GM19043 (cell line): ENCODE results near the gene TGFB1.
"Not testable (repeated sequence)": the region's sequence is repeated elsewhere in the genome, so short reads cannot be mapped to it uniquely, and the experiment has no call there.

ENCODE experiments used
- ATAC-seq: cut with Tn5 transposase; IDR thresholded peaks from one replicate; pipeline ENCODE4 v1.9.1; 2021; ENCODE audit warnings: low read depth; ENCODE audit not compliant: unreplicated experiment

The TGFB1 gene

GRCh38 chr19:41353466-41354342, at the start of gene TGFB1:
Gene TGFB1, minus strand, starts transcription at chr19:41353922. Its CDS starts 878 bp downstream, at chr19:41353044.
- ATAC-seq, result no peak

DNA sequence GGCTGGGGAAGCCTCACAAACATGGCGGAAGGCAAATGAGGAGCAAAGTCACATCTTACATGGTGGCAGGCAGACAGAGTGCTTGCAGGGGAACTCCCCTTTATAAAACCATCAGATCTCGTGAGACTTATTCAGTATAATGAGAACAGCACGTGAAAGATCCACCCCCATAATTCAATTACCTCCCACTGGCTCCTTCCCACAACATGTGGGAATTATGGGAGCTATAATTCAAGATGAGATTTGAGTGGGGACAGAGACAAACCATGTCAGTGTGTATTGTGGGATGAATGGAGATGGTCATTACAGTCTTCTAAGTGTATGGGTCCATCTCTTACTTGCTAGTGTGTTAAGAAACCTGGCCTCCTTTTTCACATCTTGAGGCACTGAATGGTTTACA, 48.3 kb upstream of the TGFB1 start:
- no peak for ATAC-seq

- ATAC-seq, result no peak
These were observed 47.8 kb upstream of the TGFB1 start for GRCh38 chr19:41401483-41401882.

DNA sequence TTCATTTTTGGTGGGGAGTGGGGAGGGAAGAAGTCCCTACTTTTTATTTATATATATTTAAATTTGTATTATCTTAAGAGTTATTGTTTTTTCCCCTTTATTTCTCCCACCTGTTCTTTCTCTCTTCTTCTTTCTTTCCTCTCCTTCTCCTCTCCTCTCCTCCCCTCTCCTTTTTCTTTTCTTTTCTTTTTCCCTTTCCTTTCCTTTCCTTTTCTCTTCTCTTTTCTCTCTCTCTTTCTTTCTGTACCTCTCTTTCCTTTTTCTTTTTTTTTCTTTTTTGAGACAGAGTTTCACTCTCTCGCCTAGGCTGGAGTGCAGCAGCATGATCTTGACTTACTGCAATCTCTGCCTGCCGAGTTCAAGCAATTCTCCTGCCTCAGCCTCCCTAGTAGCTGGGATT, 45.8 kb upstream of the TGFB1 start:
- ATAC-seq, result no peak

- ATAC-seq, result no peak
These were observed 45.4 kb upstream of the TGFB1 start for GRCh38 chr19:41399091-41399490.

- ATAC-seq, result no peak
These were observed 44.9 kb upstream of the TGFB1 start for GRCh38 chr19:41398598-41398997.

GRCh38 chr19:41398050-41398418, 44.3 kb upstream of the TGFB1 start:
- no peak for ATAC-seq

DNA sequence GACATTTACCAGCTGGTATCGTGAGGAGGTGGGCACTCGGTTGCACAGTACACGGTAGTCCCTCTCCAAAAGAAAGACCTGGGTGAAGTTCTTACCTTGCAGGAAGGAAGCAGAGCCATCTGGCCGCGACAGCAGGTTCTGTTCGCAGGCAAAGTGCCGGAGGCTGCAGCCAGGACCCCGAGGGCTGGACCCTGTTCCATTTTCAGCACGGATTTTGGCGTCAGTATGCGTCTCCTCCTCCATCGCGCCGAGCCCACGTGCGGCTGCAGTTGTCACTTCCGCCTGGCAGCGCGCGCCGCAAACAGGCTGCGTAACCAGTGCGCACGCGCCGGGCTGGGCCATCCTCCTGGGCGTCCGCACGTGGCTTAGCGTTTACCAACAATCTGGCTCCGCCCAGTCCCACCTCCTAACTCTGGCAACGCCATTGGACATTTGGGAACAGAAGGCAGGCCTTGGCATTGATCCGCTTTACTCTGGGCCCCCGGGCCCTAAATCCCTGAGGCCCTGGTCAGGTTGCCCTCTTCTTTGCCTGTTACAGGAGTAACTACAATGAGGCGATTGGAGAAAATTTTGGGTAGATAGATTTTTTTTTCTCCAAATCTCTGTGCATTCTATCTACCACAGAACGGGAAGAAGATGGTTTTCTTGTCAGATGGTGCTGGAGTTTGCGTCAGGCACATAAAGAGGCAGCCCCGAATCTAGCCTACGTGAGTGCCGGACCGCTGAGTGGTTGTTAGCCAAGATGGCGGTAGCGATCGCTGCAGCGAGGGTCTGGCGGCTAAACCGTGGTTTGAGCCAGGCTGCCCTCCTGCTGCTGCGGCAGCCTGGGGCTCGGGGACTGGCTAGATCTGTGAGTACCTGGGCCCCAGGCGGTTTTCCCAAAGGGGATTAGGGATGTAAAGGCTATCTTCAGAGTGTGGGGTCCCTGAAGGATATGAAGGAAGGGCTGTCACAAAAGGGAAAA, 43.6 kb upstream of the TGFB1 start, which contains the start of the genes BCKDHA and EXOSC5:
Gene BCKDHA, plus strand, starts transcription at position 733 of the 964 bp plus-strand sequence. Its CDS starts 10 bp downstream, at position 743.
Gene EXOSC5, minus strand, starts transcription at position 274 of the 964 bp plus-strand sequence. Its CDS starts 31 bp downstream, at position 243.
- peak; percentile 88 for ATAC-seq

DNA sequence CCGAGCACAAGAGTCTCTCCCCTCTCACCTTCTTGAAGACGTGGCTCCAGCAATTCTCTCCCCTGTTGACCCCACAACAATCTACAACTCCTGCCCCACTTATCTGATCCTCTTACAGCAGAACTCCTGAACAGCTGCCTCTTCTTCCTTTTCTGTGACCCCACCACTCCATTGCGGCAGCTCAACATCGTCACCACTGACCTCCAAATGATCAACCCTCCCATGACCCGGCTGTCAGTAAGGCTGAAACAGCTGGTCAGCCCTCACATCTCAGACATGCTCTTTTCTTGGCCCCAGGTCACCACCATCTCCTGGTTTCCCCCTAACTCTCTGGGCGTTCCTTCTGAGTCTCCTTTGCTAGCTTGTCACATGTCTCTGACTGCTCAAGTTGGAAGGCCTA, 41.6 kb upstream of the TGFB1 start:
- no peak for ATAC-seq

GRCh38 chr19:41392775-41393174, 39.1 kb upstream of the TGFB1 start:
- ATAC-seq, result no peak

- no peak for ATAC-seq
These were observed 37.9 kb upstream of the TGFB1 start for GRCh38 chr19:41391618-41392017.

GRCh38 chr19:41386442-41386841, 32.7 kb upstream of the TGFB1 start:
- no peak for ATAC-seq

DNA sequence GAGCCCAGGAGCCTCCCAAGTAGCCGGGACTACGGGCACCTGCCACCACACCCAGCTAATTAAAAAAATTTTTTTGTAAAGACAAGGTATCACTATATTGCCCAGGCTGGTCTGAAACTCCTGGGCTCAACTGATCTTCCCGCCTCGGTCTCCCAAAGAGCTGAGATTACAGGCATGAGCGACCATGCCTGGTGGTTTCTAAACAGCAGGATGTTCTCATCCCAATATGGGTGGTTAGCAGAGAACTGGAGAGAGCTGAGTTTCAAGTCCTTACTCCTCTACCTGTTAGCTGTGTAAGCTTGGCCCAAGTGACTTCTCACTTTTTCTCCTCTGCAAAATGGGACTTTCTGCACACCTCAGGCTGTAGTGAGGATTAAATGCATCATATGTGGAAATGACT, 30.6 kb upstream of the TGFB1 start:
- ATAC-seq, result no peak

- ATAC-seq, result not testable (repeated sequence)
These were observed 27.8 kb upstream of the TGFB1 start for GRCh38 chr19:41381536-41381935.

DNA sequence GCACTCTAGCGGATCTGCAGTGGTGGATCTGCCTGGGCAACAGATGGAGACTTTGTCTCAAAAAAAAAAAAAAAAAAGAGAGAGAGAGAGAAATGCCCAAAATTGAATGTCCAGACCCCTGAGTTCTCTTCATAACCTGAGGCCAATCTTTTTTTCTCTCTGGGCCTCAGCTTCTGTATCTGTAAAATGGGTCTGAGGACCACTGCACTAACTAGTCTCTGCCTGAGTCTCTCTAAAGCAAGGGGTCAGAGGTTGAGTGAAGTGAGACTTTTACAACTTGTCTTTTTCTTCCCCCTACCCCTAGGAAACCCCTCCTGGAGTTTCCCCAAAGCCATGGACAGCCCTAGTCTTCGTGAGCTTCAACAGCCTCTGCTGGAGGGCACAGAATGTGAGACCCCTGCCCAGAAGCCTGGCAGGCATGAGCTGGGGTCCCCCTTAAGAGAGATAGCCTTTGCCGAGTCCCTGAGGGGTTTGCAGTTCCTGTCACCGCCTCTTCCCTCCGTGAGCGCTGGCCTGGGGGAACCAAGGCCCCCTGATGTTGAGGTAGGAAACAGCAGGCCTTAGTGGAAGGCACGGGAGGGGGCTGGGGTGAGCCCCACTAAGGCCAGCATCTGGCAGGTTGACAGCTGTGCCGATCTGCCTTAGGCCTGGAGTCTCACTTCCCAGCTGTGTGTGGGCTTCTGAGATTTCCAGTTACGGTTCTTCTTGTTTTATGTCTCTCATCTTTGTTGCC, 24.4 kb upstream of the TGFB1 start:
- ATAC-seq, result no peak

DNA sequence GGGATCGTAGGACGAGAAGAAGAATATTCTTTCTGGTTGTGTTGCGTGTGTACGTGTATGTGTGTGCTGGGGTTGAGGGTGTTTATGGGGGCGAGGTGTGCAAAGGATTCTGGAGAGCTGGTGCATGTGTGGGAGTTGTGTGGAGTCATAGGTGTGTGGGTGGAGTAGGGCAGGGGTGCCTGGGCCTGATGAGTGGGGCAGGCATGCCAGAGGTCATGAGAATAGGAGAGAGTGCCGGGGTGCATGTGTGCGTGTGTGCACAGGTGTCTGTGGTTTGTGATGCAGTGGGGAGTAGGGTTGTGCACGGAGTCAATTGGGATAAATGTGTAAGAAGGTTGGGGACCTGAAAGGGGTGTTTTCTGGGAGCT, 23.3 kb upstream of the TGFB1 start:
- no peak for ATAC-seq

DNA sequence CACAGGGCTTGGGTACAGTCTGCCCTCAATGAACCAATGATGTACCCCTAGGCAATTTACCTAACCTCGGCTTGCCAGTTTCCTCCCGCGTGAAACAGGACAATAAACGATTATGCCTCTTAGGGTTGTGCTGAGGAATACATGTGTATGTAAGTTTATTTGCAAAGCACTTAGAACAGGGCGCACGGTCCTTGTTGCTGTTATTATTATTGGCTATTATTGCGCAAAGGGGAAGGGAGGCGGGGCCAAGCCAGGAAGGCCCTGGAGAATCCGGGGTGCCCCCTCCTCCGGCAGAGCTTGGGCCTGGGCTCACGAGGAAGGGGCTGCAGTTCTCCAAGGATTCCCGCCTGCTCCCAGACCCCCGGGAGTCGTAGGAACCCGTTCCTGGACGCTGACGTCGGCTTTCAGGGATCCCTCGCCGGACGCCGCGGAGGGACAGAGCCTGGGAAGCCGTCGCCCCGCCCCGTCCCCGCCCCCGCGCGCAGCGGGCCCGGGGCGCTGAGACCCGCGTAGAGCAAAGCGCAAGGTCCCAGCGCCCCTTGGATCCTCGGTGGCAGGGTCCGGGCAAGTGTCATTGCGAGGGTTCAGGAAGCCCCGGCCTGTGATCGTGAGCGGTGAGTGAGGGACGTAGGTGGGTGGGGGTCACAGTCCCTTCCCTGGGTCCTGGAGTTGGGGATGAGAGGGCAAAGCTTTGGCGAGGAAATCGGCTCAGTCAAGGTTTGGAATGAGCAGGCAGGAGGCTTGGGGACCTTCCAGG, 22.7 kb upstream of the TGFB1 start, which contains the start of gene TMEM91:
Gene TMEM91, plus strand, starts transcription at position 293 of the 757 bp plus-strand sequence. CDS start 1,777 bp downstream, outside the sequence.
- ATAC-seq, result no peak

DNA sequence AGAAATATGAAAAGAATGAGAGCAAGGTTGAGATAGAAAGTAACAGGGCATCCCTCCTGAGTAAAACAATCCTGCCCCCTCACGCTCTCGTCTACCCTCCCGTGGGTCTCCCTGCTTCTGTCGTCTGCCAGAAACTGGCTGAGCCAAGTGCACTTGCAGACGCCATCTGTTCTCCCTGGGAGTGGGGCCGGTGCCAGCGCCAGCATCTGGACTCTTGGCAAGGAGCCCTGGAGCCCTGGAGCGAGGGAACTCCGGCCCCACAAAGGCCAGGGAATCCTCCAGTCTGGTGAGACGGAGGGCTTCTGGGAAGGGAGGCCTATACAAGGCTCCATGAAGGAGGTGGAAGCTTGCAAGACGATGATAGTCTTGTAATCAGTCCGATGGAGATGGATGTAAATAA, 20.3 kb upstream of the TGFB1 start:
- no peak for ATAC-seq

DNA sequence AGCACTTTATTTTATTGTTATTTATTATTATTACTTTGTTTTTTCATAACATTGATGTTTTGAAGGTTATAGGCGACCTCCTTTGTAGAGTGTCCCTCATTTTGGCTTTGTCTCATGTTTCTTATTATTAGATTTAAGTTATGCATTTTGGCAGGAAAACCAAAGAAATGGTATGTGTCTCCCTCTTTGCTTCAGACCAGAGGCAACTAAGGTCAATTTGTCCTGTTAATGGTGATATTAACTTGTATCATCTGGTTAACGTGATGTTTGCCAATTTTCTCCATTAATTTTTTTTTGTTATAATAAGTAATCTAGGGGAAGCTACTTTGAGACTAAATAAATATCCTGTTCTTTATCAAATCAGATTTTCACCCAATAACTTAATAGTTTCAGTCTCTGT, 18.8 kb upstream of the TGFB1 start:
- no peak for ATAC-seq

DNA sequence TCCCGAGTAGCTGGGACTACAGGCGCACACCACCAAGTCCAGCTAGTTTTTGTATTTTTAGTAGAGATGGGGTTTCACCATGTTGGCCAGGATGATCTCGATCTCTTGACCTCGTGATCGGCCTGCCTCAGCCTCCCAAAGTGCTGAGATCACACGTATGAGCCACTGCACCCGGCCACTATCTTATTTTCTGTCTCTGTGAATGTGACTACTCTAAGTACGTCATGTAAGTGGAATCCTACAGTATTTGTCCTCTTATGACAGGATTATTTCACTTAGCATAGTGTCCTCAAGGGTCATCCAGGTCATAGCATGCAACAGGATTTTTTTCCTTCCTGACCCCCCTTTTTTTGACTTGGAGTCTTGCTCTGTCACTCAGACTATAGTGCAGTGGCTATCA, 17.8 kb upstream of the TGFB1 start:
- ATAC-seq, result no peak
